Spinal cord (tissue), 10 donors: ENCODE measurements around the gene ZNF574. TPM values are rescaled to one million over a fixed set of nuclear protein-coding genes. Genes with fewer than 3 reads are reported as not detected.
A peak's percentile ranks its signal among the peaks of the same experiment; 100 is the strongest.

Experiments
- DNase-seq, 6 donors: peaks; one replicate each; pipeline versions ENCODE4 v3.0.0 to v3.0.0-alpha.2; 2013 to 2015; ENCODE audit warnings: low spot score in 6 of 6, low read depth in 4 of 6
- H3K27ac ChIP-seq: one replicate; pipeline ENCODE4 v1.5.1; 2013; ENCODE audit warnings: low read depth, low read length, control low read depth
- H3K27me3 ChIP-seq: one replicate; pipeline ENCODE4 v1.6.1; 2013; ENCODE audit warnings: low read length; ENCODE audit not compliant: control insufficient read depth, insufficient read depth
- H3K36me3 ChIP-seq: one replicate; pipeline ENCODE4 v1.6.1; 2013; ENCODE audit warnings: low read length; ENCODE audit not compliant: control insufficient read depth, insufficient read depth
- H3K4me1 ChIP-seq: one replicate; pipeline ENCODE4 v1.6.1; 2013; ENCODE audit warnings: low read length; ENCODE audit not compliant: control insufficient read depth, insufficient read depth
- H3K4me3 ChIP-seq: one replicate; pipeline ENCODE4 v1.5.1; 2013; ENCODE audit warnings: low read depth, low read length, control low read depth
- H3K9me3 ChIP-seq: one replicate; pipeline ENCODE4 v1.6.1; 2013; ENCODE audit warnings: low read length; ENCODE audit not compliant: control insufficient read depth, insufficient read depth
- whole genome bisulfite sequencing: methylation state at CpG from one replicate; pipeline ENCODE4 v1.1.5; 2013; ENCODE audit warnings: missing lambda C conversion rate; ENCODE audit not compliant: insufficient coverage; 5-methylcytosine and 5-hydroxymethylcytosine counted together
- polyA plus RNA-seq, 2 donors: library from polyadenylated mRNA; unstranded; fragments of 120-200 nt; gene quantifications; one replicate each; pipeline ENCODE4 v1.2.1, GENCODE V29; 2013; ENCODE audit not compliant: insufficient read length in 2 of 2
- total RNA-seq, 2 donors: library from RNA; depleted of rRNA in 1 of 2; stranded (reverse); fragments of 120-200 nt in 1 of 2; fragments of >200 nt in 1 of 2; gene quantifications; one replicate each; pipeline versions ENCODE4 v1.2.3 to v1.2.4, GENCODE V29; 2013 to 2014
- donor health status: healthy.

The ZNF574 gene
- total and polyA plus RNA-seq, 4 donors: 7.6 to 19.4 (median 14.0) TPM

- WGBS: 94% methylated on average over 2 of the region's 5 CpGs
- no peak for DNase-seq
- Histone ChIP-seq H3K9me3 (no peaks in the 10 kb centered on the region), H3K4me3 (no peak overlapping the region), H3K27me3 (peaks cover 3% of the 10 kb centered on the region), H3K4me1 (peaks cover 7% of the 10 kb centered on the region), H3K36me3 (peaks cover 2% of the 10 kb centered on the region), H3K27ac (no peak overlapping the region)
Measured at GRCh38 chr19:42126574-42126973, 50.6 kb downstream of the ZNF574 start.

- WGBS: 51% methylated on average over 15 of the region's 20 CpGs
- Histone ChIP-seq H3K4me3 (no peak overlapping the region), H3K27me3 (peaks cover 17% of the 10 kb centered on the region), H3K4me1 (peaks cover 31% of the 10 kb centered on the region), H3K36me3 (no peaks in the 10 kb centered on the region), H3K27ac (no peak overlapping the region), H3K9me3 (no peaks in the 10 kb centered on the region)
- DNase-seq: peak in 2 of 6 donors; percentile 10 to 11
Measured at GRCh38 chr19:42129399-42130253, 53.7 kb downstream of the ZNF574 start.

GRCh38 chr19:42130254-42130573, 54.2 kb downstream of the ZNF574 start:
- Histone ChIP-seq H3K9me3 (no peaks in the 10 kb centered on the region), H3K4me3 (no peak overlapping the region), H3K4me1 (peaks cover 37% of the 10 kb centered on the region), H3K27ac (no peak overlapping the region), H3K36me3 (no peaks in the 10 kb centered on the region), H3K27me3 (peaks cover 17% of the 10 kb centered on the region)
- DNase-seq: no peak

Other genes starting within 250 kb of the ZNF574 start
- not detected for gene LYPD4, start 231.5 kb upstream of the ZNF574 start, total RNA-seq
- not detected for gene LYPD4, start 231.5 kb upstream of the ZNF574 start, polyA plus RNA-seq
- not detected for gene DMRTC2, start 231.1 kb upstream of the ZNF574 start, total RNA-seq
- not detected for gene DMRTC2, start 231.1 kb upstream of the ZNF574 start, polyA plus RNA-seq
- 1,000 to 10,000 TPM in 1 of 2 donors, 100 to 1,000 TPM in 1; 241 to 2,284 TPM for gene RPS19, start 215.9 kb upstream of the ZNF574 start, total RNA-seq
- gene RPS19, start 215.9 kb upstream of the ZNF574 start, polyA plus RNA-seq: 1,000 to 10,000 TPM; 1,361 to 1,379 TPM
- gene CD79A, start 198.9 kb upstream of the ZNF574 start, total RNA-seq: under 1 TPM; 0.22 to 0.59 TPM
- gene CD79A, start 198.9 kb upstream of the ZNF574 start, polyA plus RNA-seq: under 1 TPM in 1 of 2 donors, not detected in 1; 0.44 TPM
- 10 to 100 TPM; 17.3 to 27.0 TPM for gene ARHGEF1, start 193.0 kb upstream of the ZNF574 start, total RNA-seq
- gene ARHGEF1, start 193.0 kb upstream of the ZNF574 start, polyA plus RNA-seq: 100 to 1,000 TPM in 1 of 2 donors, 10 to 100 TPM in 1; 75.5 to 113 TPM
- under 1 TPM in 1 of 2 donors, not detected in 1; 0.11 TPM for gene ERFL, start 147.7 kb upstream of the ZNF574 start, total RNA-seq
- gene ERFL, start 147.7 kb upstream of the ZNF574 start, polyA plus RNA-seq: 1 to 10 TPM in 1 of 2 donors, under 1 TPM in 1; 0.78 to 1.3 TPM
- gene RABAC1, start 116.8 kb upstream of the ZNF574 start, total RNA-seq: 100 to 1,000 TPM in 1 of 2 donors, 10 to 100 TPM in 1; 98.0 to 174 TPM
- 100 to 1,000 TPM; 189 to 202 TPM for gene RABAC1, start 116.8 kb upstream of the ZNF574 start, polyA plus RNA-seq
- gene ATP1A3, start 81.9 kb upstream of the ZNF574 start, total RNA-seq: 100 to 1,000 TPM in 1 of 2 donors, 10 to 100 TPM in 1; 85.0 to 434 TPM
- gene ATP1A3, start 81.9 kb upstream of the ZNF574 start, polyA plus RNA-seq: 100 to 1,000 TPM; 643 to 704 TPM
- gene GRIK5, start 6.0 kb upstream of the ZNF574 start, total RNA-seq: 10 to 100 TPM; 13.1 to 21.6 TPM
- 10 to 100 TPM; 74.8 to 83.2 TPM for gene GRIK5, start 6.0 kb upstream of the ZNF574 start, polyA plus RNA-seq
- 1 to 10 TPM; 1.2 to 2.9 TPM for gene POU2F2, start 56.3 kb downstream of the ZNF574 start, total RNA-seq
- 10 to 100 TPM; 17.9 to 20.6 TPM for gene POU2F2, start 56.3 kb downstream of the ZNF574 start, polyA plus RNA-seq
- gene DEDD2, start 141.5 kb downstream of the ZNF574 start, total RNA-seq: 10 to 100 TPM; 21.5 to 24.0 TPM
- gene DEDD2, start 141.5 kb downstream of the ZNF574 start, polyA plus RNA-seq: 10 to 100 TPM; 27.8 to 30.2 TPM
- gene ZNF526, start 144.1 kb downstream of the ZNF574 start, total RNA-seq: 1 to 10 TPM; 4.6 to 6.6 TPM
- 1 to 10 TPM; 5.4 to 7.1 TPM for gene ZNF526, start 144.1 kb downstream of the ZNF574 start, polyA plus RNA-seq
- 10 to 100 TPM; 23.7 to 35.0 TPM for gene GSK3A, start 166.4 kb downstream of the ZNF574 start, total RNA-seq
- 100 to 1,000 TPM; 138 to 147 TPM for gene GSK3A, start 166.4 kb downstream of the ZNF574 start, polyA plus RNA-seq
- gene ERF, start 179.0 kb downstream of the ZNF574 start, total RNA-seq: 10 to 100 TPM; 16.1 to 25.0 TPM
- 10 to 100 TPM; 50.0 to 57.2 TPM for gene ERF, start 179.0 kb downstream of the ZNF574 start, polyA plus RNA-seq
- gene CIC, start 193.1 kb downstream of the ZNF574 start, total RNA-seq: 10 to 100 TPM; 21.0 to 28.1 TPM
- 10 to 100 TPM; 87.8 to 91.1 TPM for gene CIC, start 193.1 kb downstream of the ZNF574 start, polyA plus RNA-seq
- gene PRR19, start 226.0 kb downstream of the ZNF574 start, total RNA-seq: 1 to 10 TPM in 1 of 2 donors, under 1 TPM in 1; 0.30 to 1.5 TPM
- gene PRR19, start 226.0 kb downstream of the ZNF574 start, polyA plus RNA-seq: 1 to 10 TPM; 6.4 to 6.9 TPM
- gene PAFAH1B3, start 226.5 kb downstream of the ZNF574 start, total RNA-seq: 10 to 100 TPM; 48.2 to 90.4 TPM
- 100 to 1,000 TPM; 164 to 174 TPM for gene PAFAH1B3, start 226.5 kb downstream of the ZNF574 start, polyA plus RNA-seq
- 10 to 100 TPM; 11.5 to 40.9 TPM for gene TMEM145, start 237.1 kb downstream of the ZNF574 start, total RNA-seq
- gene TMEM145, start 237.1 kb downstream of the ZNF574 start, polyA plus RNA-seq: 100 to 1,000 TPM in 1 of 2 donors, 10 to 100 TPM in 1; 97.1 to 119 TPM
- 10 to 100 TPM; 35.2 to 44.0 TPM for gene MEGF8, start 249.5 kb downstream of the ZNF574 start, total RNA-seq
- 10 to 100 TPM; 84.5 to 93.3 TPM for gene MEGF8, start 249.5 kb downstream of the ZNF574 start, polyA plus RNA-seq